OCI-LY1 (cell line): Measurements from ENCODE around the gene RNF186.
"Not testable (repeated sequence)": the region's sequence is repeated elsewhere in the genome, so short reads cannot be mapped to it uniquely, and the experiment has no call there.

Experiments
- H2AFZ ChIP-seq: fragments of 200-600 bp; sonication (generic), shearing (Covaris generic); 2 replicates; pipeline ENCODE4 v1.6.0; 2014; ENCODE audit warnings: antibody characterized with exemption, mild to moderate bottlenecking, low read length
- H3F3A ChIP-seq: fragments of 200-600 bp; sonication (generic), shearing (Covaris generic); 2 replicates; pipeline ENCODE4 v1.6.0; 2014; ENCODE audit warnings: mild to moderate bottlenecking, antibody characterized with exemption, low read length, moderate library complexity; ENCODE audit not compliant: insufficient read depth
- H3K27ac ChIP-seq: fragments of 200-600 bp; sonication (generic); 2 replicates; pipeline ENCODE4 v1.5.1; 2014; ENCODE audit warnings: low read length, mixed run types, mild to moderate bottlenecking, low read depth; ENCODE audit not compliant: poor library complexity, severe bottlenecking
- H3K27me3 ChIP-seq: fragments of 200-600 bp; sonication (generic); 2 replicates; pipeline ENCODE4 v1.6.0; 2014; ENCODE audit warnings: antibody characterized with exemption, mild to moderate bottlenecking, low read length, moderate library complexity; ENCODE audit not compliant: insufficient read depth
- H3K36me3 ChIP-seq: fragments of 200-600 bp; sonication (generic); 2 replicates; pipeline ENCODE4 v1.6.1; 2014; ENCODE audit warnings: mild to moderate bottlenecking, antibody characterized with exemption, low read length, moderate library complexity, mixed read lengths; ENCODE audit not compliant: insufficient read depth
- H3K4me1 ChIP-seq: fragments of 200-600 bp; sonication (generic); 2 replicates; pipeline ENCODE4 v1.5.1; 2014; ENCODE audit warnings: mild to moderate bottlenecking, low read length, moderate library complexity; ENCODE audit not compliant: insufficient read depth, severe bottlenecking
- H3K4me2 ChIP-seq: fragments of 200-600 bp; sonication (generic), shearing (Covaris generic); 2 replicates; pipeline ENCODE4 v1.6.1; 2014; ENCODE audit warnings: low read length
- H3K4me3 ChIP-seq: fragments of 200-600 bp; sonication (generic); 2 replicates; pipeline ENCODE4 v1.5.1; 2014; ENCODE audit warnings: low read length, low read depth, mild to moderate bottlenecking, mixed read lengths; ENCODE audit not compliant: poor library complexity, severe bottlenecking
- H3K79me2 ChIP-seq: fragments of 200-600 bp; shearing (Covaris generic); 2 replicates; pipeline ENCODE4 v1.6.1; 2016; ENCODE audit warnings: mixed run types, low read length, mixed read lengths; ENCODE audit not compliant: insufficient read depth
- H3K9ac ChIP-seq: fragments of 200-600 bp; sonication (generic), shearing (Covaris generic); 2 replicates; pipeline ENCODE4 v1.6.1; 2014; ENCODE audit warnings: mild to moderate bottlenecking, low read length, mixed read lengths
- H3K9me2 ChIP-seq: fragments of 200-600 bp; sonication (generic), shearing (Covaris generic); 2 replicates; pipeline ENCODE4 v1.6.1; 2014; ENCODE audit warnings: low read depth, mild to moderate bottlenecking, low read length, mixed read lengths
- H3K9me3 ChIP-seq: fragments of 200-600 bp; shearing (Covaris generic); 2 replicates; pipeline ENCODE4 v1.6.1; 2014; ENCODE audit warnings: low read length, mixed read lengths
- H4K20me1 ChIP-seq: fragments of 200-600 bp; sonication (generic), shearing (Covaris generic); 2 replicates; pipeline ENCODE4 v1.6.0; 2016; ENCODE audit warnings: mild to moderate bottlenecking, low read length; ENCODE audit not compliant: insufficient read depth
- EZH2 ChIP-seq: fragments of 200-600 bp; sonication (generic), shearing (Covaris generic); IDR thresholded peaks from 2 replicates; pipeline ENCODE4 v1.8.0; 2017; ENCODE audit warnings: borderline replicate concordance, mixed run types, mild to moderate bottlenecking, antibody characterized with exemption, low read length, moderate library complexity, mixed read lengths
- TF ChIP-seq, protein P1 (sequence below): fragments of 200-600 bp; sonication (generic), shearing (Covaris generic); IDR thresholded peaks from 2 replicates; pipeline ENCODE4 v1.5.1; 2017; ENCODE audit warnings: mild to moderate bottlenecking, antibody characterized with exemption, low read length, moderate library complexity, mixed read lengths

Gene RNF186

DNA sequence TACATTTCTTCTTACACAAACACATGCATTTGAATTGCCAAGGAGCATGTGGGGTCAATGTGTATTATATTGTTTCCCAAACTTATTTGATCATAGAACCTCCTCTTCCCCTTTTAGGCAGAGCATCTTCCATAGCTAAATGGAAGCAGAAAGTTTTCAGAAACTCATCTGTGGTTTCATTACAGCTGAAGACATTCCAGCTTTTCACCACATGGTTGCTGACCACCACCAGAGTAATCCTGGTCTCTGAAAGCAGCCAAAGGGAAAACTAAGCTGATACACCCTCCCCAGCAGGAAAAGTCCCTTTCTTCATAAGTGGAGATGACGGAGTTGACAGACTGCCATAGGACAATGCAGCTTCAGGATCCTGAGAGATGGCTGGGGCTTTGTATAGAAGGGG is 37.0 kb upstream of the RNF186 start:
- Histone ChIP-seq H4K20me1 (no peaks in the 10 kb centered on the region), H3K36me3 (no peaks in the 10 kb centered on the region), H3K9me2 (no peaks in the 10 kb centered on the region), H3K9ac (no peak overlapping the region), H2AFZ (no peak overlapping the region), H3K4me2 (no peak overlapping the region), H3K27me3 (no peaks in the 10 kb centered on the region), H3K4me1 (no peaks in the 10 kb centered on the region), H3F3A (no peaks in the 10 kb centered on the region), H3K9me3 (no peaks in the 10 kb centered on the region), H3K79me2 (no peaks in the 10 kb centered on the region), H3K4me3 (no peak overlapping the region), H3K27ac (no peak overlapping the region)
- no peak for TF ChIP-seq EZH2
- TF ChIP-seq, protein P1, sequence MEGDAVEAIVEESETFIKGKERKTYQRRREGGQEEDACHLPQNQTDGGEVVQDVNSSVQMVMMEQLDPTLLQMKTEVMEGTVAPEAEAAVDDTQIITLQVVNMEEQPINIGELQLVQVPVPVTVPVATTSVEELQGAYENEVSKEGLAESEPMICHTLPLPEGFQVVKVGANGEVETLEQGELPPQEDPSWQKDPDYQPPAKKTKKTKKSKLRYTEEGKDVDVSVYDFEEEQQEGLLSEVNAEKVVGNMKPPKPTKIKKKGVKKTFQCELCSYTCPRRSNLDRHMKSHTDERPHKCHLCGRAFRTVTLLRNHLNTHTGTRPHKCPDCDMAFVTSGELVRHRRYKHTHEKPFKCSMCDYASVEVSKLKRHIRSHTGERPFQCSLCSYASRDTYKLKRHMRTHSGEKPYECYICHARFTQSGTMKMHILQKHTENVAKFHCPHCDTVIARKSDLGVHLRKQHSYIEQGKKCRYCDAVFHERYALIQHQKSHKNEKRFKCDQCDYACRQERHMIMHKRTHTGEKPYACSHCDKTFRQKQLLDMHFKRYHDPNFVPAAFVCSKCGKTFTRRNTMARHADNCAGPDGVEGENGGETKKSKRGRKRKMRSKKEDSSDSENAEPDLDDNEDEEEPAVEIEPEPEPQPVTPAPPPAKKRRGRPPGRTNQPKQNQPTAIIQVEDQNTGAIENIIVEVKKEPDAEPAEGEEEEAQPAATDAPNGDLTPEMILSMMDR = no peak

DNA sequence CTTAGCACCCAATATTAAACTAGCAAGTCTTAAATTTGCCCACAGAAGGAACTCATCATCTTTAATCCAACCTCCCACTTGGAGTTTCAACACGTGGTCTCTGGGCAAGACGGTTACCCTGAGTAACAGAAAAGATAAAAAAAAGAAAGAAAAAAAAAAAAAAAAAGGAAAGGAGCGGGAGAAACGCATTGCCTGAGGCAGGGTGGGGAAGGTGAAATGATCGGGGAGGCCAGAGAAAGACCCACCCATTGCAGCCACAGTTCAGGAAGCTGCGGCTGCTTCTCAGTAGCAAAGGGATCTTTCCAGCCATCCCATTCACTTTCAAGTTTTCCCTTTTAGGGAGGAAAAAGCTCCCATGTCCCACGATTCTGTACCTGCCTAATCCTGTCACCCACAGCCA is 35.1 kb upstream of the RNF186 start:
- Histone ChIP-seq H3K9me2 (no peaks in the 10 kb centered on the region), H3K36me3 (no peaks in the 10 kb centered on the region), H3K27ac (no peak overlapping the region), H2AFZ (no peak overlapping the region), H3K9me3 (no peaks in the 10 kb centered on the region), H3F3A (no peaks in the 10 kb centered on the region), H3K79me2 (no peaks in the 10 kb centered on the region), H3K4me1 (no peaks in the 10 kb centered on the region), H4K20me1 (no peaks in the 10 kb centered on the region), H3K9ac (no peak overlapping the region), H3K4me3 (no peak overlapping the region), H3K4me2 (no peak overlapping the region), H3K27me3 (no peaks in the 10 kb centered on the region)
- TF ChIP-seq EZH2 = no peak
- TF ChIP-seq, protein P1 = no peak

DNA sequence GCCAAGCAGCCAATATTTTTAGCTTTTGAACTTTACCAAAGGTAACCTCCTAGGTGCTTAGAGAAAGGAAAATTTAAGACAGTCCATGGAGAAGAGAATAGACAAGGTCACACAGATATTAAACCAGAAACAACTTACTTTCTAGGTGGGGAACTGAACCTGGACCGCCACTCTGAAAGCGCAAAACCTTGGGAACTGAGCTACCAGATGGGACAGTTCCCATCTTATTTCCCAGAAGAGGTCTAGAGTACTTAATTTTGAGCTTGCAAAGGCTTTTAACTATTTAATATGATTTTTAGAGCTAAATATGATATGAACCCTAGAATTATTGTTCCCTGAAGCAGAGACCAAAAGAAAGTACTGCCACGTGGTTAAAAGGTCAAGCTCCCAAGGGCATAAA is 34.2 kb upstream of the RNF186 start:
- not testable (repeated sequence) for H3K9me2 ChIP-seq, H3K27ac ChIP-seq, H3K36me3 ChIP-seq, H3F3A ChIP-seq, H3K4me2 ChIP-seq, H3K9me3 ChIP-seq, H4K20me1 ChIP-seq, H2AFZ ChIP-seq, H3K4me3 ChIP-seq, H3K9ac ChIP-seq, H3K27me3 ChIP-seq, H3K79me2 ChIP-seq, H3K4me1 ChIP-seq

DNA sequence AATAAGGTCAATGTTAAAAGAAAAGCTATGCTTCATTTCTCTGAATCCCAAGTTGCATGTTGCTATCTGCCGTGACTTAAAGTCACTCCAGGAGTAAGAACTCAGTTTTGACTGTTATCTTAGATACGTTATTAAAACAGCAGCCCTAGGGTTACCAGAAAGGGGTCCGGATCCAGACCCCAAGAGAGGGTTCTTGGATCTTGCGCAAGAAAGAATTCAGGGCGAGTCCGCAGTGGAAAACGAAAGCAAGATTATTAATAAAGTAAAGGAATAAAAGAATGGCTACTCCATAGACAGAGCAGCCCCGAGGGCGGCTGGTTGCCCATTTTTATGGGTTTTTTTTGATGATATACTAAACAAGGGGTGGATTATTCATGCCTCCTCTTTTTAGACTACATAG is 32.3 kb upstream of the RNF186 start:
- not testable (repeated sequence) for H3K9ac ChIP-seq, H3K9me3 ChIP-seq, H3K4me1 ChIP-seq, H3K4me2 ChIP-seq, H2AFZ ChIP-seq, H3K79me2 ChIP-seq, H3K27me3 ChIP-seq, H3K36me3 ChIP-seq, H3K27ac ChIP-seq, H4K20me1 ChIP-seq, H3F3A ChIP-seq, H3K4me3 ChIP-seq, H3K9me2 ChIP-seq
